Keratinocyte (primary cell): ENCODE results near the gene MAPK4.

Experiments used
- CTCF ChIP-seq, 3 experiments: IDR thresholded peaks in 1 of 3; conservative IDR thresholded peaks in 1 of 3; optimal IDR thresholded peaks in 1 of 3; 2 replicates in 2 of 3; 3 replicates in 1 of 3; pipeline versions ENCODE3 to v1.5.1; 2011; ENCODE audit warnings: low read length in 3 of 3, mild to moderate bottlenecking in 3 of 3, moderate library complexity in 2 of 3, control low read depth in 1 of 3, inconsistent platforms in 1 of 3; ENCODE audit not compliant: insufficient read depth in 2 of 3; ENCODE audit errors: extremely low read depth in 1 of 3
- EZH2 ChIP-seq: IDR thresholded peaks from one replicate; pipeline ENCODE4 v1.6.1; 2012; ENCODE audit warnings: inconsistent platforms, mild to moderate bottlenecking, low read length, moderate library complexity

DNA sequence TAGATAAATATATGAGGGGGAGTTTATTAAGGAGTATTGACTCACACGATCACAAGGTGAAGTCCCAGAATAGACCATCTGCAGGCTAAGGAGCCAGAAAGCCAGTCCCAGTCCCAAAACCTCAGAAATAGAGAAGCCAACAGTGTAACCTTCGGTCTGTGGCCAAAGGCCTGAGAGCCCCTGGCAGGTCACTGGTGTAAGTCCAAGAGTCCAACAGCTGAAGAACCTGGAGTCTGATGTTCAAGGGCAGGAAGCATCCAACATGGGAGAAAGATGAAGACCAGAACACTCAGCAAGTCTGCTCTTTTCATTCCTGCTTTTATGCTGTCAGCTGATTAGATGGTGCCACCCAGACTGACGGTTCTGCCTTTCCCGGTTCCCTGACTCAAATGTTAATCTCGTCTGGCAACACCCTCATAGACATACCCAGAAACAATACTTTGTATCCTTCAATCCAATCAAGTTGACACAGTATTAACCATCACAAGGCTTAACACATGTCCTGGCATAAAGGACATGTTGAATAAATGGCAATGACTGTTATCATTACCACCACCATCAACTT, 56.7 kb downstream of the MAPK4 start:
- TF ChIP-seq CTCF (optimal IDR thresholded peaks at IDR 0.05 in 1 of 3, IDR thresholded peaks at IDR 0.05 in 1 of 3, conservative IDR thresholded peaks at IDR 0.05 in 1 of 3; ENCODE audit: extremely low read depth in 1 of 3, insufficient read depth in 2 of 3, low read length in 3 of 3) (no peak), EZH2 (no peak)
